ENCODE results near the gene ALG1.
"Not testable (repeated sequence)": the region's sequence is repeated elsewhere in the genome, so short reads cannot be mapped to it uniquely, and the experiment has no call there.

ALG1 gene

GRCh38 chr16:5090592-5090991 lies 18.9 kb downstream of the ALG1 start:
- intact Hi-C loops (cut with DNase I); DNase-seq: not testable (repeated sequence)

GRCh38 chr16:5093081-5093480 lies 21.4 kb downstream of the ALG1 start:
- intact Hi-C loops (cut with DNase I); DNase-seq: not testable (repeated sequence)

GRCh38 chr16:5093746-5094145 lies 22.1 kb downstream of the ALG1 start:
- DNase-seq; intact Hi-C loops (cut with DNase I): not testable (repeated sequence)

DNA sequence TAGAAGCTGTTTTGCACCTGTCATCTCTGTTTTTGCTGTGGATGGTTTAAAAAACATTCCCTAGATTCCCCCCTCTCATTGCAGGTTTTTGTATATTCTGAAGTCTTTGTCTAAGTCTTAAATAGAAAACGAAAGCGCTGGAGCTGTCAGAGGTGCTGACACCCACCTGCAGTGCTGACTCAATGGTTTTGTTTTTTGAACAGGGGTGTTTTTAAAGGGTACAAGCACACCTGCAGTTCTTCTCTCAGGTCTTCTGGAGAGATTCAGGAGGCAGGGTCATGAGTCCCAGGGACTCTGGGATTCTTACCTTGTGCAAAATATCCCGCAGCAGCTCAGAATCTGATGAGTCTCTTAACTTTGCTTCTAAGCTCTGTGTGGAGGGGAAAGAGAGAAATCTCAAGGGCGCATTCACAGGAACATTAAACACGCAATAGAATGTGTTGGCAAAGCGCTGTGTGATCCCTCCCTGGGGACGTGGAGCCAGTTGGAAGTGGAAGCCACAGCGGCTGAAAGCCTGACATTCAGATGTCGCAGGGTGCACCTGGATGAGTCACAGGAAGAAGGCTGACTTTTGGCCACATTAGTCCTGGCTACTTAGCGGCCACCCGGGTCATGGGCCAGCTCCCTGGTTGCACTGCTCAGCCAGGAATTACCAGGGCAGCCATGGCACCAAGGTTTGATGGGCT lies 23.6 kb downstream of the ALG1 start:
- intact Hi-C loops (cut with DNase I): not testable (repeated sequence)
- DNase-seq: peak in 33 of 42 donors; percentile 12 to 84 (median 48)

- not testable (repeated sequence) for DNase-seq
Measured at GRCh38 chr16:5096437-5097060, 24.9 kb downstream of the ALG1 start.

DNA sequence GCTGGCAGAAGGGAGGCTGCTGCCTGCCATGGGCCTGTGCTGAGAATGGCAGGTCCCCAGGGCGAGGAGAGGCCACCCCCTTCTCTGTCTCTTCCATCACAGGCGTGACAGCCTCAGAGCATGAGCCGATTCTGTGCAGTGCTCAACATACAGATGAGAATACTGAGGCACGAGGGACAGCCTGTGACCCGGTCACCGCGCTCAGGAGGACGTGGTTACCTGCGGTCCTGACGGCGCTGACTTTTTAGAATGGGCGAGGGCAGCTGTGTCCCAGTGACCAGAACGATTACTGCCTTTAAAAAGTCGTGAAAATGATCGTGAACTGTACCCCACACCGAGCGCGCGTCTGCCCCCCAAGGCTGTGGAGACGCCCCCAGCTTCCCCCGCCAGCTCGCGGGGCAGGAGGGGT lies 25.4 kb downstream of the ALG1 start:
- intact Hi-C loops (cut with DNase I): not testable (repeated sequence)

More at GRCh38 chr16:5096437-5097060, 24.9 kb downstream of the ALG1 start:
- intact Hi-C loops (cut with DNase I): not testable (repeated sequence)

GRCh38 chr16:5097470-5098220 lies 26.0 kb downstream of the ALG1 start, which contains the start of gene EEF2KMT:
EEF2KMT (minus strand) TSS chr16:5097795; CDS start chr16:5097739, 56 bp downstream.
- peak in 41 of 42 donors; percentile 88 to 100 (median 99) for DNase-seq
- intact Hi-C loops (cut with DNase I): not testable (repeated sequence)

More for the DNA sequence above, 25.4 kb downstream of the ALG1 start:
- peak in 41 of 42 donors; percentile 12 to 82 (median 49) for DNase-seq

DNA sequence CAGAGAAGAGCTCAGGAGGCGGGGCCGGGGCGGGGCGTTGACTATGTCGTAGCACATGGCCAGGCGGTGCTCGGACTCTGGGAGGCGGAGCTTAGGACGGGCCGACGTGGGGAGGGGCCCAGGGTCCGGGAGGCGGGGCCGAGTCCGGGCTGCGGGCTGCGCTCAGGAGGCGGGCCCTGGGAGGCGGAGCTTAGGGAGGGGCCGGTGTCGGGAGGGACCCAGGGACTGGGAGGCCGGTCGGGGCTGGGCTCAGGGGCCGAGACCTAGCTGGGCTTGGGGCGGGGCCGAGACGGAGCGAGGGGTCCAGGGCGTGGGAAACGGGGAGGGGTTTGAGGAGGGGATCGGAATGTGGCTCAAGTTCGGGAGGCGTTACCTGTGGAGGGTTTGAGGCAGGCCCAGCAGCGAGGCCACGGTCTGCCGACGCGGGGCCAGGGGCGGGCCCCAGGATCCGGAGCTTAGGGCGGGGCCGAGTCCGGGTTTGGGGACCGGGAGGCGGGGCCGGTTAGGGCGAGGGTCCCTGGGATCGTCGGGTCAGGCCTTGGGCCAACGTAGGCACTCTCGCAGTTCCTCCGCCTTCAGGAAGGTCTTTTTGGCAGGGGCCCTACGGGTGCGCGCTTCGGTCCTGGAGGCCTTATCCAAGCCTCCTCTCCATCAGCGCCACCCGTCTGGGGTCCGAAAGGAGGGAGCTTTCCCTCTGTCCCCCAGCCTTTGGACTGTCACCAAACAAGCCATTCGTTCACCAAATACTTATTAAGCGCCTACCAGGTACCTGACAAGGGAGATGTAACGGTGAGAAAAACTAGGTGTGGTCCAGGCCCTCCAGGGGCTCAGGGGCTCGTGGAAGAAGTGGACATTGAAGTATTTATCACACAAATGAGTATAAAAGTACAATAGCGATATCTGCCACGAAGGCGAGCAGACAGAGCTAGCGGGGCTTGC lies 26.8 kb downstream of the ALG1 start:
- peak; percentile 15 to 99 (median 65) for DNase-seq
- intact Hi-C loops (cut with DNase I): not testable (repeated sequence)

DNA sequence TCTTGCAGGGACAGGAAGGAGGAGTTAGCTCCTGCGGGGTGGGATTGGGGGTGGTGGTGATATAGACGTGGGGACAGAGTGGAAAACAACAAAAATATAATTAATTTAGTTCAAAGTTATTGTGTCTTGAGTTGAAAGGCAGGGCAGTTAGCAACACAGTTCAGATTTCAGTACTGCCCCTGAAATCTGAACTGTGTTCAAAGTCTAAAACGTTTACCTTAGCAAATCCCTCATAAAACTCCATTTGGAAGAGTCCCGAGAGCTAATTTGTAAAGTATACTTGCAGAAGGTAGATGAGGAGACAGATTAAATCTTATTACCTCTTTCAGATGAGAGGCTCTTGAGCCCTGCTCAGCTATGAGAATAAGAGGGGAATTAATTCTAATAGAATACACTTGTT lies 27.5 kb downstream of the ALG1 start:
- intact Hi-C loops (cut with DNase I); DNase-seq: not testable (repeated sequence)

DNA sequence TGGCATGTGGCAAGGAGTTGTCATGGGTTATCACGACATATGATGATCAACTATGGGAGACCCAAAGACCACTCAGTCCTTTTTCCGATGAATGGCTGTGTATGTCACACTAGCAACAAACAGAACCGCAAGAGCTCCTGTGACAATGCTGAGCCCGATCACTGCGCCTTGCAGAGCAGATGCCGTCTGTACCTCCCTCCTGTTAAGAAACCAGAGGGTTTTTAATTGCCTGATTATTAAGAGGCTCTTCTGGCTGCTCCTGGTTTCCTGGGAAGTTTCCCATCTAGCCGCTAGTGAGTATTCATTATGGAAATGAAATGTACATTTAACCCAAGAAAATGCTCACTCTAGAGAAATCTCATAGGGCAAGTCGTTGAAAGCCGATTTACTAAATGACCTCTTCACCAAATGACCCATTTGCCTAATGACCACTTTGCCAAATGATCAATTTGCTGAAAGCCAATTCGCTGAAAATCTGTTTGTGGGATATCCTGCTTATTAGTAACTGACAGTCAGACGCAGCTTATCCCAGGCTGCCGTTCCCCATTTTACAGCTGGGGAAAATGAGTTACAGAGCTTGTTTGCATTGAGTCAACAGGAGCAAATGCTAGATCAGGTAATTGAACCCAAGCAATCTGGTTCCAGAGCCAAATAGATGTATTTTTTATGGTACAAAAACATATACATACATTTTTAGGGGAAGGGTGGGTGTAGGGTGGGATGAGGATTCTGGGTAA lies 31.8 kb downstream of the ALG1 start:
- intact Hi-C loops (cut with DNase I); DNase-seq: not testable (repeated sequence)

DNA sequence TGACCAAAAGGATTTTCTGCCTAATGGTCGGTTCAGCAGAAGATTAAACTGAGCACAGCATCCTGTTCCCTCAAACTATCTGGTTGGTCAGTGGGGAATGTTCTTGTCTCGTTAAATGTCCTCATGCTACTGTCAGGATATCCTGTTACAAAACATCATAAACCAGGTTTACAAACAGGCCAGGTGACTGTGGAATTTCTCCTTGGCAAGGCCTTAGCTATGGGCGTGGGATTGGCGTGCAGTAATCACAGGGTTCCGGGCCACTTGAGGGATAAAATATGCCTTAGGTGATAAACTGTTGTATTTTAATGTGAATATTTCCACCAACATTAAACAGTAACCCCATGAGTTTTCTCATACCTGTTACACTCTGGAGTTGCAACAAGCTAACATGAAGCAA lies 33.4 kb downstream of the ALG1 start:
- DNase-seq; intact Hi-C loops (cut with DNase I): not testable (repeated sequence)

DNA sequence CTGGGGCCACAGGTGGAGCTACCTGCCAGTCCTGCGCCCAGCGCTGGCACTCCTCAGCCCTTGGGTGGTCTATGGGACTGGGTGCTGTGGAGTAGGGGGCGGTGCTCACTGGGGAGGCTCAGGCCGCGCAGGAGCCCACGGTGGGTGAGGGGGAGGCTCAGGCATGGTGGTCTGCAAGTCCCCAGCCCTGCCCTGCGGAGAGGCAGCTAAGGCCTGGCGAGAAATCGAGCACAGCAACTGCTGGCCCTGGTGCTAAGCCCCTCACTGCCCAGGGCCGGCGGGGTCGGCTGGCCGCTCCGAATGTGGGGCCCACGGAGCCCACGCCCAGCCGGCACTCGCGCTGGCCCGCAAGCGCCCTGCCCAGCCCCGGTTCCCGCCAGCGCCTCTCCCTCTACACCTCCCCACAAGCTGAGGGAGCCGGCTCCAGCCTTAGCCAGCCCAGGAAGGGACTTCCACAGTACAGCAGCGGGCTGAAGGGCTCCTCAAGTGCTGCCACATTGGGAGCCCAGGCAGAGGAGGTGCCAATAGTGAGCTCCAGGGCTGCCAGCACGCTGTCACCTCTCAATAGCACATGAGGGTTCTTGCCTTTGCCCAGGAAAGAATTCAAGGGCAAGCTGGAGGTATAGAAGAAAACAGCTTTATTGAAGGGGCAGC lies 37.0 kb downstream of the ALG1 start:
- DNase-seq: no peak
- intact Hi-C loops (cut with DNase I): no loop called here

DNA sequence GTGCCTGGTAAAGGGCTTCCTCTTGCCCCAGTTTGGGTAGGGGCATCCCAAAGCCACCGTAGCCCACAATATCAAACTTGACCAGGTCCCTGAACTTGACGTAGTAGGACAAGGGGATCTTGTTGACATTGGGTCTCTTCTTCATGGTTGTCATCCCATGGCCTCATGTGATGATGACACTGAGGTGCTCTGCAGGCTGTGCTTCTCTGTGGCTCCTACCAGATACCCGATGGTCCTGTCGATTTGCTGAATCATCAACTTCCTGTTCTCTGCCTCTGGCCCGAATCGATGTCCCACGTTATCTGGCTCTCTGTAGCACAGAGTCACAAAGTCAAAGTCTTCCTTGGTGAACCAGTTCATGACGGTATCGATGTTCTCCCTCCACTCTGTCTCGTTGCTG lies 39.3 kb downstream of the ALG1 start:
- DNase-seq; intact Hi-C loops (cut with DNase I): not testable (repeated sequence)

DNA sequence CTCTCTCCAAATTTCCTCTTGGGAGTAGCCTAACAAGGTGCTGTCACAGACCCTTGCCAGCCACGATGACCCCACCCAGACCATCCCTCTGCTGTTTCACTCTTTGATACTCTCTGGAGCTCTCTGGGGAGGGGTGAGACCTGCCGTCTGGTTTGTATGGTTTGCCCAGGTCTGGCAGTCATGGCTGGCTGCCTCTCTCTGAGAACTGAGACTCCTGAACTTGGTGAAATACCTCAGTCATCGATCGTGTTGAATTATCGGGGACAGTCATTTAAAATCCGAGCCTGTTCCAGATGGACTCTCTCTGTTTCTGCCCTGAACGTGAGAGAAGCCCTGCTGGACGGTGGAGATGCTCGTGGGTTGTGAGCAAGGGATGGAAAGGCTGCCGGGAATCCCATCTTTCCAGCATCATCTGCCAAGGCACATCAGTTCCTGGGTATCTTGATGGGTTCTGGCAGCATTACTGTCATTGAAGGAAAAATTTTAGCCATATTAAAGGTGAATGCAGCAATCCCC lies 45.2 kb downstream of the ALG1 start:
- intact Hi-C loops (cut with DNase I); DNase-seq: not testable (repeated sequence)

GRCh38 chr16:5117300-5118087 lies 45.9 kb downstream of the ALG1 start:
- intact Hi-C loops (cut with DNase I): not testable (repeated sequence)
- peak in 5 of 42 donors; percentile 3 to 18 (median 13) for DNase-seq

- intact Hi-C loops (cut with DNase I); DNase-seq: not testable (repeated sequence)
Measured at GRCh38 chr16:5131467-5132004, 59.9 kb downstream of the ALG1 start.

All from head of caudate nucleus (tissue), 42 donors.